CD4-positive, CD25-positive, alpha-beta regulatory T cell (primary cell): ENCODE data around the gene CCR1. TPM values are rescaled to one million over a fixed set of nuclear protein-coding genes. Genes with fewer than 3 reads are reported as not detected.

Source experiments
- ATAC-seq, 2 donors: fragments of 150-1000 bp; cut with Tn5 transposase; one replicate each; pipeline ENCODE4 v1.10.0; 2021; ENCODE audit warnings: low read depth in 2 of 2, moderate number of reproducible peaks in 2 of 2, moderate library complexity in 1 of 2
- DNase-seq, 3 donors: peaks; one replicate each; pipeline versions ENCODE4 v3.0.0 to v3.0.0-alpha.2; 2012 to 2022; ENCODE audit warnings: mixed read lengths in 1 of 3
- H3K27ac ChIP-seq: one replicate; pipeline ENCODE4 v1.7.0; 2013; ENCODE audit warnings: mild to moderate bottlenecking, low read length; ENCODE audit not compliant: insufficient read depth, poor library complexity, severe bottlenecking
- H3K27me3 ChIP-seq: one replicate; pipeline ENCODE4 v1.7.0; 2013; ENCODE audit warnings: low read length; ENCODE audit not compliant: control insufficient read depth, insufficient read depth
- H3K36me3 ChIP-seq: one replicate; pipeline ENCODE4 v1.7.0; 2013; ENCODE audit warnings: mild to moderate bottlenecking, low read length, moderate library complexity; ENCODE audit not compliant: control insufficient read depth, insufficient read depth
- H3K4me1 ChIP-seq: 2 replicates; pipeline ENCODE4 v1.7.0; 2013; ENCODE audit warnings: mild to moderate bottlenecking, low read length; ENCODE audit not compliant: insufficient read depth, control insufficient read depth, poor library complexity, severe bottlenecking
- H3K4me3 ChIP-seq: one replicate; pipeline ENCODE4 v1.7.0; 2013; ENCODE audit warnings: low read depth, mild to moderate bottlenecking, low read length, moderate library complexity
- H3K9me3 ChIP-seq, 2 experiments: 1 replicate in 1 of 2; 2 replicates in 1 of 2; pipeline ENCODE4 v1.7.0; 2013; ENCODE audit warnings: low read length in 2 of 2, mild to moderate bottlenecking in 1 of 2, moderate library complexity in 1 of 2; ENCODE audit not compliant: control insufficient read depth in 2 of 2
- H3K27ac Mint-ChIP-seq, 3 donors: one replicate each; pipeline ENCODE4 v1.8.0; 2020 to 2022; ENCODE audit warnings: mild to moderate bottlenecking in 3 of 3, mixed read lengths in 3 of 3, moderate library complexity in 2 of 3
- H3K27me3 Mint-ChIP-seq: one replicate; pipeline ENCODE4 v1.8.0; 2022; ENCODE audit warnings: mild to moderate bottlenecking, mixed read lengths
- H3K36me3 Mint-ChIP-seq: one replicate; pipeline ENCODE4 v1.8.0; 2020; ENCODE audit warnings: mixed read lengths
- H3K4me1 Mint-ChIP-seq, 4 donors: one replicate each; pipeline ENCODE4 v1.8.0; 2020 to 2022; ENCODE audit warnings: mixed read lengths in 4 of 4, mild to moderate bottlenecking in 1 of 4
- H3K4me3 Mint-ChIP-seq, 4 donors: one replicate each; pipeline ENCODE4 v1.8.0; 2020 to 2022; ENCODE audit warnings: mild to moderate bottlenecking in 4 of 4, mixed read lengths in 4 of 4, moderate library complexity in 3 of 4
- H3K9me3 Mint-ChIP-seq, 7 donors: one replicate each; pipeline ENCODE4 v1.8.0; 2020 to 2022; ENCODE audit warnings: mixed read lengths in 7 of 7, mild to moderate bottlenecking in 3 of 7, moderate library complexity in 2 of 7
- polyA plus RNA-seq, 4 donors: library from polyadenylated mRNA; unstranded; fragments of 300-500 nt; fragmentation: Illumina TruSeq; gene quantifications; one replicate each; pipeline ENCODE4 v1.2.3, GENCODE V29; 2021
- total RNA-seq: library from RNA; stranded (reverse); gene quantifications from one replicate; pipeline ENCODE4 v1.2.3, GENCODE V29; 2022

The CCR1 gene
- total and polyA plus RNA-seq, 5 donors from 2014 or later, result 0.11 to 1.0 (median 0.25) TPM; not detected in 1

DNA sequence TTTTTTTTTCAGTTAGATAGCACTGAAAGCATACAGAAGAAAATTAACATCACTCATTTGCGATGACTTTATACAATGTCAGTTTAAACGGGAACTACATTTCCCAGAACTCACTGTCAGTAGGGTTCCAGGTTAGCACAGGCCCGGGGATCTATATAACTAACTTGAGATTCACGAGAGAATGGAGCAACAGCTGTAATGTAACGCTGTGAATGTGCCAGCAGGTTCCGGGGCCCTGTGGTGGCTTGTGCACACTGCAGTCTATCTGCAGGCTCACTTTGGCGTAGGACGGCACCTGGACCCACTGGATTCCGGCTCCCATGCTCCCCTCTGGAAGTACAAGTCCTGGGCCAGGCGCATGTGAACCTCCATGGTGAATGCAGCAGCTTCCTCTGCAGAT lies 19.4 kb downstream of the CCR1 start:
- Mint-ChIP-seq H3K9me3 (peaks cover 0 to 12% (median 7%) of the 10 kb centered on the region in 7 donors), H3K27me3 (peaks cover 29% of the 10 kb centered on the region), H3K4me3 (no peak overlapping the region), H3K36me3 (no peaks in the 10 kb centered on the region), H3K4me1 (peaks cover 2 to 6% (median 4%) of the 10 kb centered on the region in 4 donors), H3K27ac (no peak overlapping the region)
- no peak overlapping the region for H3K4me3 ChIP-seq
- H3K4me1 ChIP-seq, result no peaks in the 10 kb centered on the region
- DNase-seq, result no peak
- peaks cover 3% of the 10 kb centered on the region for H3K27me3 ChIP-seq
- ATAC-seq, result no peak
- H3K9me3 ChIP-seq, result peaks cover 3 to 7% of the 10 kb centered on the region in 2 experiments
- no peaks in the 10 kb centered on the region for H3K36me3 ChIP-seq
- H3K27ac ChIP-seq, result no peak overlapping the region

DNA sequence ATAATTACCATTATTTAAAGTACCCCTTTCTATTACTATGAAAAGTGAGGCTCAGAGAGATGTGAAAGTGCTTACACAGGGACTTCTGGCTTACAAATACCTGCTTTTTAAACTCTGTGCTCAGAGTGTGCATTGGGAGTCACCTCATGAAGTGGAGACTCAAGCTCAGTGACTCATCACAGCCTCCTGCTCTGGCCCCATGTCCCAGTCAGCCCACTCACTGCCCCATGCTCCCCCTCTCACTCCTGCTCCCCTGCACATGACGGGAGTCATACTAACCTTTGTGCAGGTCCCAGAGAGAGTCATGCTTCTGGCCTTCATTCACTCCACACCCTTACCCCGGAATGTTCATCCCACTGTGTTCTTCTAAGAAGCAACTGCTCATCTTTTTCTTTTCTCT lies 20.2 kb downstream of the CCR1 start:
- H3K27me3 ChIP-seq, result no peaks in the 10 kb centered on the region
- no peaks in the 10 kb centered on the region for H3K36me3 Mint-ChIP-seq
- H3K4me3 ChIP-seq, result no peak overlapping the region
- no peak overlapping the region for H3K4me3 Mint-ChIP-seq
- no peaks in the 10 kb centered on the region for H3K36me3 ChIP-seq
- H3K4me1 Mint-ChIP-seq, result peaks cover 2 to 6% (median 4%) of the 10 kb centered on the region in 4 donors
- no peak overlapping the region for H3K27ac ChIP-seq
- H3K4me1 ChIP-seq, result no peaks in the 10 kb centered on the region
- H3K9me3 ChIP-seq, result peaks cover 0 to 1% of the 10 kb centered on the region in 2 experiments
- peaks cover 0 to 3% (median 2%) of the 10 kb centered on the region in 7 donors for H3K9me3 Mint-ChIP-seq
- ATAC-seq, result no peak
- DNase-seq, result no peak
- H3K27me3 Mint-ChIP-seq, result peaks cover 22% of the 10 kb centered on the region
- H3K27ac Mint-ChIP-seq, result peak overlapping the region in 1 of 3 donors; percentile 57

GRCh38 chr3:46187341-46187700 lies 20.8 kb downstream of the CCR1 start:
- Mint-ChIP-seq H3K36me3 (no peaks in the 10 kb centered on the region), H3K27me3 (peaks cover 22% of the 10 kb centered on the region), H3K4me1 (peaks cover 2 to 6% (median 4%) of the 10 kb centered on the region in 4 donors), H3K27ac (no peak overlapping the region), H3K9me3 (no peaks in the 10 kb centered on the region), H3K4me3 (no peak overlapping the region)
- ATAC-seq (no peak), DNase-seq (no peak)
- no peak overlapping the region for H3K27ac ChIP-seq
- no peak overlapping the region for H3K4me3 ChIP-seq
- no peaks in the 10 kb centered on the region for H3K9me3 ChIP-seq
- no peaks in the 10 kb centered on the region for H3K27me3 ChIP-seq
- H3K36me3 ChIP-seq, result no peaks in the 10 kb centered on the region
- no peaks in the 10 kb centered on the region for H3K4me1 ChIP-seq

DNA sequence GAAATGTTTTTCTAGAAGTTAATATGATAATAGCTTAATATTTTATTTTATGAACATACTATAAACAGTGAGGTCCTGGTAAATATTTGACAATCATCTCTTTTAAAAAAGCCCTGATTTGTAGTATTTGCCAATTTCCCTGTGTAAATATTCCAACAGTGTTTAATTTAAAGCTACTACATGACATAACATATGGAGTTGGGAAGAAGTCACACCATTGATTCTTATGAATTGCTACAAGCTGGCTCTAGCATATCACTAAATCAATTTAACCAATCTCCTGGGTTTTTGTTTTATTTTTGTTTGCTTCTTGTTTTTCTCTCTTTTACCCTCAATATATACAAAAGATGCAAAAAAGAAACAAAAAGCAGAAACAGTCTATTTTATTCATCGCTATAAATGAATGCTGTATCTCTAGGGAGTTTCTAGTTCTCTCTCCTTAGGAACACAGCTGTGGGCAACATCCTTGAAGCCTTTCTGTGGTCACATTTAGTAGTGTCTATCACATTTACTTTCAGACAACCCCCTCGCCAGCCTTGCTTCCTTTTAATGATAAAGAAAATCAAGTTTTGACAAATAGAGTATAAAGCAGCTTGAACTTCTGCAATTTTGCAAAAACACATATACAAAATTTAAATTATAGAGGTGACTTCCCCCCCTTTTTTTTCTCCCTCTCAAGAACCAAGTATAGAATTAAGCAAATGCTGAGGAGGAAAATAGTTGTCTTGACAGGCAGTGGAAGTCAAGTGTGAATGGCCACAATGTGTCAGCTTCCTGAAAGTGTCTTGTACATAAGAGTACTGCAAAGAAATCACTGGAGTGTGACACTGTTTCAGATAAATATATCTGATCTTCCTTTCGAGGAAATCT lies 21.4 kb downstream of the CCR1 start:
- H3K27ac ChIP-seq, result no peak overlapping the region
- no peak overlapping the region for H3K4me3 Mint-ChIP-seq
- H3K9me3 Mint-ChIP-seq, result no peaks in the 10 kb centered on the region

DNA sequence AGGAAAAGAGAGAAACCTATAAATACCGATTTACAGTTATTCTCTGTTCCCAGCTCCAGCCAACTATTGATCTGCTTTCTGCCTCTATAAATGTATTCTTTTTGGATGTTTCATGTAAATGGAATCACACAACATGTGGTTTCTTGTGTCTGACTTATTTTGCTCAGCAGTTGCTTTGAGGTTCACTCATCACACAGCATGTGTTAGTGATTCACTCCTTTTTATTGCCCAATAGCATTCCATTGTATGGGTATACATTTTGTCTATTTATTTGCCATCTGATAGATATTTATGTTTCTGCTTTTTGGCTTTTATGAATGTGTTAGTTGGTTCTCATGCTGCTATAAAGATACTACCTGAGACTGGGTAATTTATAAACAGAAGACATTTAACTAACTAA lies 23.6 kb downstream of the CCR1 start:
- Mint-ChIP-seq H3K9me3 (peaks cover 0 to 1% (median 0%) of the 10 kb centered on the region in 7 donors), H3K4me3 (no peak overlapping the region), H3K27me3 (peaks cover 19% of the 10 kb centered on the region), H3K4me1 (peaks cover 2 to 6% (median 4%) of the 10 kb centered on the region in 4 donors), H3K36me3 (no peaks in the 10 kb centered on the region), H3K27ac (no peak overlapping the region)
- Histone ChIP-seq H3K9me3 (no peaks in the 10 kb centered on the region), H3K4me3 (no peak overlapping the region), H3K27ac (no peak overlapping the region), H3K27me3 (no peaks in the 10 kb centered on the region), H3K4me1 (no peaks in the 10 kb centered on the region), H3K36me3 (no peaks in the 10 kb centered on the region)
- DNase-seq (no peak), ATAC-seq (no peak)

More for the DNA sequence above, 21.4 kb downstream of the CCR1 start:
- no peak overlapping the region for H3K27ac Mint-ChIP-seq
- H3K36me3 ChIP-seq, result no peaks in the 10 kb centered on the region
- peaks cover 22% of the 10 kb centered on the region for H3K27me3 Mint-ChIP-seq
- no peaks in the 10 kb centered on the region for H3K4me1 ChIP-seq
- no peaks in the 10 kb centered on the region for H3K27me3 ChIP-seq
- H3K36me3 Mint-ChIP-seq, result no peaks in the 10 kb centered on the region
- ATAC-seq, result no peak
- peak in 1 of 3 donors; percentile 4 for DNase-seq
- no peak overlapping the region for H3K4me3 ChIP-seq
- peaks cover 2 to 6% (median 4%) of the 10 kb centered on the region in 4 donors for H3K4me1 Mint-ChIP-seq
- H3K9me3 ChIP-seq, result no peaks in the 10 kb centered on the region

DNA sequence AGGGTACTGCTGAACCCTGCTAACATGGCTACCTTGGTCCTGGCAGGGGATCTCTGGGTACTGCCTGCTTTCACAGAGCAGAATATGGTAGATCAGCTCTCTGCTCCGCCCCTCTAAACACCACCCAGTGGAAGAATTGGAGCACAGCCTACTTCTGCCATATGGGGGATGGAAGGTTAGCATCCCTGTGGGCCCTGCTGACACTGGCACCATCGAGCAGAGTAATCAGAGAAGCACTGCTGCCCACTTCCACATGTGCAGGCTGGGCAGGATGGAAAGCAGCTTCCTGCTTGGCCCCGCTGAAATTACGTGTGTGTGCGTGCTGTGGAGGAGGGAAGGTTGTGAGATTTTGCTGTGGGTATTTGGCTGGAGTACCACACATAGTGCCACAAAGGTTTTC lies 24.8 kb downstream of the CCR1 start:
- Histone ChIP-seq H3K9me3 (no peaks in the 10 kb centered on the region), H3K27ac (no peak overlapping the region), H3K4me3 (no peak overlapping the region), H3K27me3 (no peaks in the 10 kb centered on the region), H3K36me3 (no peaks in the 10 kb centered on the region), H3K4me1 (no peaks in the 10 kb centered on the region)
- Mint-ChIP-seq H3K36me3 (no peaks in the 10 kb centered on the region), H3K9me3 (peaks cover 0 to 6% (median 0%) of the 10 kb centered on the region in 7 donors), H3K27me3 (peaks cover 26% of the 10 kb centered on the region), H3K4me3 (no peak overlapping the region), H3K4me1 (peaks cover 2 to 6% (median 4%) of the 10 kb centered on the region in 4 donors), H3K27ac (no peak overlapping the region)
- ATAC-seq, result no peak
- no peak for DNase-seq

GRCh38 chr3:46168583-46169345 lies 39.3 kb downstream of the CCR1 start:
- DNase-seq (no peak), ATAC-seq (no peak)
- H3K36me3 Mint-ChIP-seq, result peaks cover 5% of the 10 kb centered on the region
- H3K4me3 Mint-ChIP-seq, result no peak overlapping the region
- H3K4me1 ChIP-seq, result no peaks in the 10 kb centered on the region
- H3K27me3 ChIP-seq, result peaks cover 1% of the 10 kb centered on the region
- peaks cover 0 to 2% (median 0%) of the 10 kb centered on the region in 4 donors for H3K4me1 Mint-ChIP-seq
- H3K9me3 Mint-ChIP-seq, result peaks cover 0 to 8% (median 5%) of the 10 kb centered on the region in 7 donors
- H3K27me3 Mint-ChIP-seq, result peaks cover 5% of the 10 kb centered on the region
- H3K4me3 ChIP-seq, result no peak overlapping the region
- H3K9me3 ChIP-seq, result peaks cover 0 to 4% of the 10 kb centered on the region in 2 experiments
- H3K27ac ChIP-seq, result no peak overlapping the region
- no peak overlapping the region for H3K27ac Mint-ChIP-seq
- no peaks in the 10 kb centered on the region for H3K36me3 ChIP-seq
